Fibroblast of lung (primary cell): ENCODE results near the gene THAP7. TPM values are rescaled to one million over a fixed set of nuclear protein-coding genes. Genes with fewer than 3 reads are reported as not detected.

Experiments
- DNase-seq, 2 donors: peaks; one replicate each; pipeline versions ENCODE4 v3.0.0 to v3.0.0-alpha.2; 2010; ENCODE audit warnings: low read depth in 2 of 2
- H2AFZ ChIP-seq: 2 replicates; pipeline ENCODE4 v1.5.1; 2012; ENCODE audit warnings: low read length, control low read depth, inconsistent platforms
- H3K27ac ChIP-seq: 2 replicates; pipeline ENCODE4 v1.5.1; 2011; ENCODE audit warnings: low read length, control low read depth; ENCODE audit not compliant: insufficient read depth
- H3K27me3 ChIP-seq: 2 replicates; pipeline ENCODE4 v1.5.1; 2011; ENCODE audit warnings: mild to moderate bottlenecking, low read length; ENCODE audit not compliant: control insufficient read depth, insufficient read depth
- H3K36me3 ChIP-seq: 2 replicates; pipeline ENCODE4 v1.5.1; 2011; ENCODE audit warnings: low read length; ENCODE audit not compliant: control insufficient read depth, insufficient read depth
- H3K4me1 ChIP-seq: 2 replicates; pipeline ENCODE4 v1.5.1; 2011; ENCODE audit warnings: low read length; ENCODE audit not compliant: control insufficient read depth, insufficient read depth; ENCODE audit errors: extremely low read depth
- H3K4me2 ChIP-seq: 2 replicates; pipeline ENCODE4 v1.5.1; 2011; ENCODE audit warnings: low read length, control low read depth; ENCODE audit not compliant: insufficient read depth; ENCODE audit errors: extremely low read depth
- H3K4me3 ChIP-seq, 4 experiments: fragments of 200-600 bp in 1 of 4; sonication (generic) in 1 of 4; replicated peaks in 1 of 4; 2 replicates each; pipeline ENCODE4 v1.5.1; 2011 to 2016; ENCODE audit warnings: low read length in 4 of 4, low read depth in 3 of 4, mild to moderate bottlenecking in 3 of 4, control low read depth in 2 of 4, inconsistent platforms in 1 of 4, mixed read lengths in 1 of 4; ENCODE audit not compliant: insufficient read depth in 1 of 4; ENCODE audit errors: control extremely low read depth in 1 of 4
- H3K79me2 ChIP-seq: 2 replicates; pipeline ENCODE4 v1.5.1; 2012; ENCODE audit warnings: mild to moderate bottlenecking, low read length, inconsistent platforms; ENCODE audit not compliant: control insufficient read depth, insufficient read depth
- H3K9ac ChIP-seq: 2 replicates; pipeline ENCODE4 v1.5.1; 2011; ENCODE audit warnings: mild to moderate bottlenecking, low read length, control low read depth; ENCODE audit not compliant: insufficient read depth
- H3K9me3 ChIP-seq: 2 replicates; pipeline ENCODE4 v1.5.1; 2012; ENCODE audit warnings: low read depth, low read length; ENCODE audit not compliant: control insufficient read depth, insufficient read depth
- H4K20me1 ChIP-seq: 2 replicates; pipeline ENCODE4 v1.5.1; 2011; ENCODE audit warnings: low read length; ENCODE audit not compliant: control insufficient read depth, insufficient read depth; ENCODE audit errors: extremely low read depth
- CTCF ChIP-seq, 2 donors: IDR thresholded peaks in 1 of 2; conservative IDR thresholded peaks in 1 of 2; 1 replicate in 1 of 2; 2 replicates in 1 of 2; pipeline ENCODE4 v1.5.1; 2011 to 2012; ENCODE audit warnings: low read length in 2 of 2, control low read depth in 1 of 2, inconsistent platforms in 1 of 2, low read depth in 1 of 2, mild to moderate bottlenecking in 1 of 2
- EZH2 ChIP-seq: IDR thresholded peaks from 2 replicates; pipeline ENCODE4 v1.5.1; 2012; ENCODE audit warnings: low read length, control low read depth, mild to moderate bottlenecking; ENCODE audit errors: missing control alignments
- polyA plus RNA-seq, 2 donors: library from polyadenylated mRNA; depleted of rRNA in 1 of 2; stranded (reverse) in 1 of 2; unstranded in 1 of 2; fragments of >200 nt; gene quantifications; 2 replicates each; pipeline ENCODE4 v1.2.1, GENCODE V29; 2011 to 2012; ENCODE audit warnings: missing spikeins in 1 of 2
- total RNA-seq: library from RNA; depleted of rRNA; stranded (reverse); fragments of >200 nt; gene quantifications from 2 replicates; pipeline ENCODE4 v1.2.1, GENCODE V29; 2014

The THAP7 gene
- total and polyA plus RNA-seq, 2 donors (not counting 1 experiment from before 2014, with no cell fraction given) = 15.7 to 26.3 TPM

GRCh38 chr22:20976291-20976877 lies 25.5 kb downstream of the THAP7 start:
- H3K27me3 ChIP-seq = no peaks in the 10 kb centered on the region
- H3K4me2 ChIP-seq = no peak overlapping the region
- no peak overlapping the region for H3K9ac ChIP-seq
- TF ChIP-seq EZH2 (no peak), CTCF (conservative IDR thresholded peaks at IDR 0.05 in 1 of 2, IDR thresholded peaks at IDR 0.05 in 1 of 2; ENCODE audit: low read depth in 1 of 2, low read length in 2 of 2) (no peak)
- no peak for DNase-seq
- H3K27ac ChIP-seq = no peak overlapping the region
- H4K20me1 ChIP-seq = no peaks in the 10 kb centered on the region
- peaks cover 4% of the 10 kb centered on the region for H3K4me1 ChIP-seq
- peaks cover 2% of the 10 kb centered on the region for H3K9me3 ChIP-seq
- H2AFZ ChIP-seq = no peak overlapping the region
- H3K36me3 ChIP-seq = no peaks in the 10 kb centered on the region
- no peaks in the 10 kb centered on the region for H3K79me2 ChIP-seq
- H3K4me3 ChIP-seq = no peak overlapping the region

- H3K79me2 ChIP-seq = no peaks in the 10 kb centered on the region
- TF ChIP-seq EZH2 (no peak), CTCF (conservative IDR thresholded peaks at IDR 0.05 in 1 of 2, IDR thresholded peaks at IDR 0.05 in 1 of 2; ENCODE audit: low read depth in 1 of 2, low read length in 2 of 2) (no peak)
- H3K27me3 ChIP-seq = no peaks in the 10 kb centered on the region
- no peak for DNase-seq
- H3K36me3 ChIP-seq = no peaks in the 10 kb centered on the region
- no peaks in the 10 kb centered on the region for H4K20me1 ChIP-seq
- no peaks in the 10 kb centered on the region for H3K4me1 ChIP-seq
- H3K9me3 ChIP-seq = peaks cover 2% of the 10 kb centered on the region
- H3K27ac ChIP-seq = no peak overlapping the region
- no peak overlapping the region for H3K4me3 ChIP-seq
- H2AFZ ChIP-seq = no peak overlapping the region
- H3K4me2 ChIP-seq = no peak overlapping the region
- H3K9ac ChIP-seq = no peak overlapping the region
Observed at GRCh38 chr22:20975541-20976290, 26.2 kb downstream of the THAP7 start.

- TF ChIP-seq CTCF (conservative IDR thresholded peaks at IDR 0.05 in 1 of 2, IDR thresholded peaks at IDR 0.05 in 1 of 2; ENCODE audit: low read depth in 1 of 2, low read length in 2 of 2) = no peak
Observed at GRCh38 chr22:20974336-20974955, 27.5 kb downstream of the THAP7 start.

More at GRCh38 chr22:20974336-20974955, 27.5 kb downstream of the THAP7 start:
- Histone ChIP-seq H3K9ac (no peak overlapping the region), H3K27ac (no peak overlapping the region), H2AFZ (no peak overlapping the region), H3K27me3 (no peaks in the 10 kb centered on the region), H3K4me1 (no peaks in the 10 kb centered on the region), H3K4me2 (no peak overlapping the region), H3K79me2 (no peaks in the 10 kb centered on the region), H4K20me1 (no peaks in the 10 kb centered on the region), H3K4me3 (no peak overlapping the region), H3K36me3 (no peaks in the 10 kb centered on the region), H3K9me3 (peaks cover 2% of the 10 kb centered on the region)
- no peak for DNase-seq
